Thyroid gland (tissue), 4 donors: Measurements from ENCODE around the gene ALKBH3. TPM values are rescaled to one million over a fixed set of nuclear protein-coding genes. Genes with fewer than 3 reads are reported as not detected.

Source experiments
- DNase-seq, 2 donors: peaks; one replicate each; pipeline ENCODE4 v3.0.0-alpha.2; 2019
- H3K27ac ChIP-seq, 3 donors: fragments of 200-600 bp; sonication (generic); 1 replicate in 2 of 3; 2 replicates in 1 of 3; pipeline ENCODE4 v1.5.1; 2016 to 2019; ENCODE audit warnings: mild to moderate bottlenecking in 1 of 3, moderate library complexity in 1 of 3
- H3K27me3 ChIP-seq: fragments of 200-600 bp; sonication (generic); one replicate; pipeline ENCODE4 v1.5.1; 2019
- H3K36me3 ChIP-seq, 2 donors: fragments of 200-600 bp; sonication (generic); one replicate each; pipeline ENCODE4 v1.5.1; 2016 to 2019
- H3K4me1 ChIP-seq, 2 donors: fragments of 200-600 bp; sonication (generic); one replicate each; pipeline ENCODE4 v1.5.1; 2017 to 2019
- H3K4me3 ChIP-seq, 3 donors: fragments of 200-600 bp; sonication (generic); replicated peaks in 1 of 3; 1 replicate in 2 of 3; 2 replicates in 1 of 3; pipeline ENCODE4 v1.5.1; 2016; ENCODE audit warnings: mild to moderate bottlenecking in 1 of 3
- H3K9me3 ChIP-seq: fragments of 200-600 bp; sonication (generic); one replicate; pipeline ENCODE4 v1.5.1; 2017
- CTCF ChIP-seq, 6 experiments: fragments of 200-600 bp in 3 of 6; fragments of 450-650 bp in 3 of 6; sonication (generic) in 3 of 6; IDR thresholded peaks; one replicate each; pipeline ENCODE4 v1.5.1; 2016 to 2019; ENCODE audit warnings: antibody characterized with exemption in 6 of 6, mild to moderate bottlenecking in 2 of 6, inconsistent platforms in 1 of 6, moderate library complexity in 1 of 6
- POLR2A ChIP-seq, 2 donors: fragments of 450-650 bp; IDR thresholded peaks; one replicate each; pipeline ENCODE4 v1.6.1; 2017; ENCODE audit warnings: antibody characterized with exemption in 2 of 2, mild to moderate bottlenecking in 2 of 2, moderate library complexity in 1 of 2
- WGBS, 2 donors: methylation state at CpG; one replicate each; pipeline ENCODE4 v1.1.5; 2017; 5-methylcytosine and 5-hydroxymethylcytosine counted together
- intact Hi-C: fragments of 100-400 bp; cut with DNase I; formaldehyde crosslinking; loops from one replicate; pipeline ENCODE4 v1.15.1; 2023
- total RNA-seq, 4 donors: library from RNA; depleted of rRNA; stranded (reverse); fragments of >200 nt; gene quantifications; one replicate each; pipeline ENCODE4 v1.2.3, GENCODE V29; 2016

The ALKBH3 gene
- total RNA-seq, 4 donors from 2014 or later: 32.6 to 44.3 (median 40.4) TPM

- TF ChIP-seq POLR2A (IDR thresholded peaks at IDR 0.05): no peak
- no peak for TF ChIP-seq CTCF (IDR thresholded peaks at IDR 0.05)
- WGBS, 2 donors: 39 to 51% methylated on average over 18 to 20 of the region's 20 CpGs
- intact Hi-C loops: no loop called here
- Histone ChIP-seq H3K4me1 (no peaks in the 10 kb centered on the region), H3K4me3 (no peak overlapping the region), H3K27ac (no peak overlapping the region), H3K36me3 (no peaks in the 10 kb centered on the region), H3K27me3 (no peaks in the 10 kb centered on the region), H3K9me3 (no peaks in the 10 kb centered on the region)
- DNase-seq: no peak
Measured at GRCh38 chr11:43933608-43934551, 53.2 kb downstream of the ALKBH3 start.

- 72 to 89% methylated on average over 10 to 12 of the region's 14 CpGs for WGBS, 2 donors
- intact Hi-C loops: no loop called here
- no peaks in the 10 kb centered on the region for H3K4me1 ChIP-seq
- no peaks in the 10 kb centered on the region for H3K36me3 ChIP-seq
- H3K9me3 ChIP-seq: no peaks in the 10 kb centered on the region
- no peak overlapping the region for H3K27ac ChIP-seq
- DNase-seq: no peak
- no peaks in the 10 kb centered on the region for H3K27me3 ChIP-seq
- TF ChIP-seq POLR2A (IDR thresholded peaks at IDR 0.05): no peak
- no peak for TF ChIP-seq CTCF (IDR thresholded peaks at IDR 0.05)
- H3K4me3 ChIP-seq: no peak overlapping the region
Measured at GRCh38 chr11:43934601-43935423, 54.2 kb downstream of the ALKBH3 start.

GRCh38 chr11:43935424-43935979, 54.9 kb downstream of the ALKBH3 start:
- H3K27ac ChIP-seq: no peak overlapping the region
- DNase-seq: no peak
- no peaks in the 10 kb centered on the region for H3K27me3 ChIP-seq
- H3K4me3 ChIP-seq: no peak overlapping the region
- WGBS, 2 donors: 74 to 75% methylated on average over 7 of the region's 7 CpGs
- intact Hi-C loops: no loop called here
- no peaks in the 10 kb centered on the region for H3K9me3 ChIP-seq
- no peaks in the 10 kb centered on the region for H3K4me1 ChIP-seq
- no peaks in the 10 kb centered on the region for H3K36me3 ChIP-seq
- TF ChIP-seq CTCF (IDR thresholded peaks at IDR 0.05) (no peak), POLR2A (IDR thresholded peaks at IDR 0.05) (no peak)

GRCh38 chr11:43936076-43936475, 55.4 kb downstream of the ALKBH3 start:
- H3K36me3 ChIP-seq: no peaks in the 10 kb centered on the region
- no peak for DNase-seq
- H3K4me3 ChIP-seq: no peak overlapping the region
- H3K27ac ChIP-seq: no peak overlapping the region
- 80 to 84% methylated on average over 7 of the region's 7 CpGs for WGBS, 2 donors
- TF ChIP-seq POLR2A (IDR thresholded peaks at IDR 0.05) (no peak), CTCF (IDR thresholded peaks at IDR 0.05) (no peak)
- no peaks in the 10 kb centered on the region for H3K27me3 ChIP-seq
- H3K4me1 ChIP-seq: no peaks in the 10 kb centered on the region
- no peaks in the 10 kb centered on the region for H3K9me3 ChIP-seq
- intact Hi-C loops: no loop called here
